HG03521 (cell line): ENCODE data around the gene NHEJ1.

Experiments used
- ATAC-seq: cut with Tn5 transposase; IDR thresholded peaks from one replicate; pipeline ENCODE4 v1.9.1; 2021; ENCODE audit warnings: mild to moderate bottlenecking, moderate library complexity; ENCODE audit not compliant: unreplicated experiment

The NHEJ1 gene

GRCh38 chr2:219059725-219060682 lies 100.6 kb downstream of the NHEJ1 start:
- ATAC-seq: no peak

- no peak for ATAC-seq
These were observed 101.3 kb downstream of the NHEJ1 start for GRCh38 chr2:219059375-219059724.

DNA sequence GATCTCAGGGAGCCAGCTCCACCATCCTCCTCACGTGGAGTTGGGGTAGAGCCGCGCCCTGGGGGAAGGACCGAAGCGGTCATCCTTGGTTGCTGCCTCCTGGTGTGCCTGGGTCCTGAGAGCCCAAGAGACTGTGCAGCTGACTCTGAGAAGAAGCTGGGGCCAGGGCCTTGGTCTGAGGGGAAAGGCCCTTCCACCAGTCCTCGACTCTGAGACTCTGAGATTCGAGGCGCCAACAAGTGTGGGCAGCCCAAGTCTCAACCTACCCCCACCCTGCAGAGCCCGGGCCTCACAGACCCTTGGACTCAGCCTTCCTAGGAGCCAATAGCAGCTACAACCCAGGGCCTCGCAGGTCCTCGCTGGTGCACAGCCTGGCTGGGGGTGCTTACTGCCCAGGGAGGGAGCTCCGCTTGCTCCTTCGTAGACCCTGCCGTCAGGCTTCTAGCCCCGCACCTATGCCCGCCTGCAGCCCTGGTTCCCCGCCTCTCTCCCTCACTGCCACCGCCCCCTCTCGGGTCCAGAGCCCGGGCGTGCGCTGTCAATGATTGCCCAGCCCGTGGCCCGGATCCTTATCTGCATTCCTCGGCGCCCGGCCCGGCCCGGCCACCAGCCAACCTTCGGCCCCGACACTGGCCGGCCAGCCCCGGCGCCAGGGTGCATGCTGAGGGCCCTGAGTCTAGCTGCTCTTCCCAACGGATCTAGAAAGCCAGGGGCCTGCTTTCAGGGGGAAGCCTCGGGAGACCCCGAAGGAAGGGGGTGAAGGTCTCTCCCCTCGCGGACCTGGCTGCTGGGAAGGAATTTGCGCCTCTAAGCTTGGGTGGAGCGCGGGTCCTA lies 101.9 kb downstream of the NHEJ1 start:
- ATAC-seq: no peak

DNA sequence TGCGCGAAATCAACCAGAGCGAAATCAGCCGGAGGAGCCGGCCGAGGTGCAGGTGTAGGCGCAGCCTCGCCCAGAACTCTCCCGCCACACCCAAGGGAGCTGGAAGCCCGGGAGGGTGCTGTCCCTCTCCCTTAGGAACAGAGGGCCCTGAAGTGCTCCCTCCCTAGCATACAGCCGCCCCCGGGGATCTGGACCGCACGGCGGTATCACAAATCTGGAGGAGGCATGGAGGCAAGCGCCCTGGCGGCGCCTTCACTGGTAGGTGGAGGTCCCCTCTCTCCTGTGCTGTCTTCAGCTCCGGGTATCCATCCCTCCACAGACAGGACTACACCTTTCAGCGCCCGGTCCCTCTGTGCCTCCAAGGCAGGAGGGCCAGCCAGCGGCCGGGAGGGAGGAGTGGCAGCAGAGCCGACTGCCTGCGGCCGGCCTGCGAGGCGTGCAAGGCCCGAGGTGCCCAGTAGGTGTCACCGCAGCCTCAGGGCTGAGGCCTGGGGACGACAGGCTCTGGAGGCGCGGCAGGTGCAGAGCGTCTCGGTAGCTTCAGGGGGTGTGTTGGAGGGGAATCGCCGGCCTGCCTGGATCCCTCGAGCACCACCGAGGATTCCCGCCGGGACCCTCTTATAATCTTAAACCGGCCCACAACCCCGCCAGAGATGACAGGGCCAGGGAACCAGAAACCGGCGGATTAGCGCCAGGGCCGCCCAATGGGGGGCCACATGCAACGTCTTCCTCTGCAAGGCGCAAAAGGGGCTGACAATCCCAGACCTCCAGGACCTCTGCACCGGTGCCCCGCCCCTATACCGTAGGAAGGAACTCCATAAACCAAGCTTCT lies 102.7 kb downstream of the NHEJ1 start:
- peak; percentile 75 for ATAC-seq

DNA sequence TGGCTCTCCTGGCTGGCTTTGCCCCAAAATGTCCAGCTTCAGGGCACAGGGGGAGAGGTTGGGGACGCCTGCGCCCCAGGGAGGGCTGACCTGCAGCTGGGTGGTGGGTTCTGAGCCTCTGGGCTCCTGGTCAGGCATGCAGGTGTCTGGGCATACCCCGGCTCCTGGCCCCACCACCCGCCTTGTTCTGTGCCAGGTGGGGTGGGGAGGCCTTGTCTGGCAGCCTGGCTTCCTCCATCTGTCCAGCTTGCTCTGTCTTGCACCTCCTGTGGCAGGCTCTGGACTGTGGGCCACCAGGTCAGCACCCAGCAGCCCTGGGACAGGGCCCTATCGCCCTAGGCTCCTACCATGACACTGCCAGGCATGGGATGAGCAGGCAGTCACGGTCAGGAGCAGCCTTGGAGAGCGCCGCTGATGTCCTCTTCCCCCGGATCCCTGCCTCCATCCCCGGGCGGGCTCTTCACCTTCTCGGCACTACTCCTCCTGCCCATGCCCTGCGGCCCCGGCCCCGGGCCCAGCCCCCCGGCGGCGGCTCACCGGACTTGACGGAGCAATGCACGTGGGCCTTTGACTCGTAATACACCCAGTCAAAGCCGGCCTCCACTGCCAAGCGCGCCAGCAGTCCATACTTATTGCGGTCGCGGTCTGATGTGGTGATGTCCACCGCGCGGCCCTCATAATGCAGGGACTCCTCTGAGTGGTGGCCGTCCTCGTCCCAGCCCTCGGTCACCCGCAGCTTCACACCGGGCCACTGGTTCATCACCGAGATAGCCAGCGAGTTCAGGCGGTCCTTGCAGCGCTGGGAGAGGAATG lies 103.5 kb downstream of the NHEJ1 start:
- no peak for ATAC-seq

DNA sequence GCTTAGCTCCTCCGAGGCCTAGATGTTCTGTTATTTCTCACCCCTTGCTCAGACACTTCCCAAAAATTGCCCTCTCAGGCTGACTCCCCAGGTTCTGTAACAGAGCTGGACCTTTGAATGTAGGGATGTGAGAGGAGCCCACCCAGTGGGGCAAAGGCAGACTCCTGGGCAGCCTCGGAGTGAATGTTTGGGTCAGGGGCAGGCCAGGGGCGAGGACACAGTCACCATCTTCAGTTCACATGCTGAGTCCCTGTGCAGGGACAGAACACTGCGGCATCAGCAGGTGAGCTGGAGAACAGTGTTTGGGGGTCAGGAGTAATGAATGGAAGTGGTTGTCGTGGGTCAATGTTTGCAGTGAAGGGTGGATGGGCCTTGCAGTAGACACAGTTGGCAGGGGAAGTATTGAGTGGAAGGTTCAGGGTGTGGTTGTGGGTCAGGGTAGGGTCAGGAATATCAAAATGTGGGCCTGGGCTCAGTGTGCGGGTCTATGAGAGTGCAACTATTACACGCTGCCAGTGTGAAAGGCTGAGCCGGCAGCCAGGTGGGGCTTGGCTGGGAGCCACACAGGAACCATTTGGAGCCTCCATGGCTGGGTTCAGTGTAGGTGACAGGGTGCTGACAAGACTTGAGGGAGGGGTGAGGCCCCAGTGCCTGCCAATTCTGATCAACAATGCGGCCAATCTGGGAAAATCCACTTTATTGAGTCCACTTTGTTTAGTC lies 104.3 kb downstream of the NHEJ1 start:
- ATAC-seq: no peak

DNA sequence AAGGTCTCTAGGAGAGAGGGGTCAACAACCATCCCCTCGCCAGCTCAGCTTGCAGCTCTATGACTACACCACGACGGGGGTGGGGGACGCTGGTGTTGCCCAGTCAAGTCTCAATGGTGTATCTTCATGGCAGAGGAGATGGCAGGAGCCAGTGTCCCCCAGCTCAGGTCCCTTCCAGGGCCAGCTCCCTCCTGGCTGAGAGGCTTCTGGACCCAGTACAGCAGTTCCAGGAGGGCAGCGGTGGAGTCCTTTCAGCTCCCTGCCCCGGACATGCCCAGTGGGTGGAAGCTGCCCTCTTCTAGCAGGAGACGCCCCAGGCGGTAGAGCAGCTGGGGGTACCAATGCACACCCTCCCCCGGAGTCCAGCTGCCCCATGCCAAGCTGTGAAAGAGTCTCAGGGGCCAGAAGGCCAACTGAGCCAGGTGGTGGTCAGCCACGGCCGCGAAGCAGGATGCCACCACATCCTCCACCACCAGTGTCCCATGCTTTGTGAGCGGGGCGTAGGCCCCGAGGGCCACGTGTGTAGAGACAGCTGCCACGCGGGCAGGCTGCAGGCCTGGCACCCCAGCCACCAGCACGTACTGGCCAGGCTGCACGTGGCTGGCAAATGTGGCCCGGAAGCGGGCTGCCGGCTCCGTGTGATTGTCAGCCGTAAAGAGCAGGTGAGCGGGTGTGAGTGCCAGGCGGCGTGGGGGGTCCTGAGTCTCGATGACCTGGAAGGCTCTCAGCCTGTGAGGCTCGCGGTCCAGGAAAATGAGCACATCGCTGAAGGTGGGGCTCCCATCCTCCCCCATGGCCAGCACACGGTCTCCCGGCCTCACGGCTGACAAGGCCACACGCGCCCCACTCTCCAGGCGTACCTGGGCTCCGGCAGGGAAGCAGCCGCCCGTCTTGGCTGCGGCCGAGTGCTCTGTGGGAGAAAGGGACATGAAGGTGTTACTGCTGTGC lies 105.4 kb downstream of the NHEJ1 start:
- no peak for ATAC-seq

- ATAC-seq: no peak
These were observed 111.3 kb downstream of the NHEJ1 start for GRCh38 chr2:219049282-219049681.

- ATAC-seq: no peak
These were observed 114.6 kb downstream of the NHEJ1 start for GRCh38 chr2:219045937-219046550.

DNA sequence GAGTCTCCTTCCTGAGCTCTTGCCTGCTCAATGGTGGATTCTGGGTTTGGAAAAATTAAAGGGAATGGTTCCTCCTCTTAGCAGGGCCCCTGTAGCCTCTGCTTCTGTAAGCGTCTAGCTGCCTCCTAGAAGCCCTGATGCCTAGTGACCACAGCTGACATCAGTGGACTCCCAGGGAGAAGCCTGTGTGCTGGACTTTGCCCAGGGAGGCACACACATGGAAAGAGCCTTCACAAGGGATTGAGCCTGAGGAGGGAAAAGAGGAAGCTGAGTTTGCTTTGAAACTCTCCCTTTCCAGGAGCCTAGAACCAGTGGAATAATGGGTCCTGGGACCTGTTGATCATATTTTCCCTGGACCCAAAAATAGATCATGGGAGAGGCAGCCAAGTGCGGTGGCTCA lies 117.9 kb downstream of the NHEJ1 start:
- ATAC-seq: no peak

DNA sequence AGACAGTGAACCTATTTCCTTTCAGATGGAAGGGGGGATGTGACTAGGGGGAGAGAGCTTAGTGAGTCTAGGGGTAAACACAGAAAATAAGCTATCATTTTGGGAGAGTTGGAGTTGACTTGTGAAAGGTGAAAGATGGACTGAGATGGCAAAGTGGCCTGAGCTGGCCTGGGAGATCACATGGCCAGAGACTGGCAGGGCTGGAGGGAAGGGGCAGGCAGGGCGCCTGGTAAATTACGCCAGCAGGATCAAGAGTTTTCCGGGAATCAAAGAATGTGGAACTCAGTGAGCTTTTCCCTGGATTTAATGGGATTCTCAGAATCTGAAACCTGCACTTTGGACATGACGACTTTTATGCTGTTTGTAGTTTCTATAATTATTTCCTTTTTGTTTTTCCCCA lies 118.5 kb downstream of the NHEJ1 start:
- no peak for ATAC-seq

DNA sequence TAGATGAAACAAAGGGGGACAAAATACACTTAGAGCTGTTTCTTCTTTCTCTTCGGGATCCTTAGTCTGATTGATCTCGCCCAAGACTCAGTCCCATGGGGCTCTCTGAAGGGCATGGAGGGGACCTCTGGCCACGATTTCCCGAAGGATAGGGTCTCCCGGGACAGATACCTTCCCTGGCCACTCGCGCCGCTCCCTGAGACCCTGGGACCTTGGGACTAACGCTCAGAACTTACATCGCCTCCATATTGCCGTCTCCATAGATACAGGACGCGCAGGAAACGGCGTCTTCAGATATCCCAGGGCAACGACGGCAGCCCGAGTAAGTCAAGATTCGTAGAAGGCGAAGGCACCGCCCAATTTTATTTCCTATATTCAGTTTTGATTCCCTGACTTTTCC lies 119.4 kb downstream of the NHEJ1 start, which contains the start of gene CFAP65:
Gene CFAP65, minus strand, starts transcription at position 265 of the 400 bp plus-strand sequence. CDS start 2,468 bp downstream, outside the sequence.
- ATAC-seq: no peak

DNA sequence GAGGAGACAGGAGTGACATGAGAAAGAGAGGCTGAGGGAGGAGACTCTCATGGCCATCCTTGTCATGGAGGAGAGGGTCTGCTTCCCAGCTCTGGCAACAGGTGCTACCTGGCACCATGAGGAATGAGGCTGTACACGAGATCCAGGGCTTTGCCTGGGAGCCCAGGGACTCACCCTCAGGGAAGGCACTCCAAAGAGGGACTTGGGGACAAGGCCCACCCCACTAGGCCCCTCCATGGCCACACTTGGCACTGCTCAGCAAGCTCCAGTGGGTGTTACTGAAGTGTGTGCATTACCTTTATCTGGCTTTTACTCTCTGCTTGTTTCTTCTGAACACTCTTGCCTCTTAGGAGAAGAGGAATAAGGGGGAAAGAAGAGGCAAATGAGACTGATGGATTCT lies 122.0 kb downstream of the NHEJ1 start:
- no peak for ATAC-seq

GRCh38 chr2:219037783-219038499 lies 122.7 kb downstream of the NHEJ1 start:
- no peak for ATAC-seq

- no peak for ATAC-seq
These were observed 124.7 kb downstream of the NHEJ1 start for GRCh38 chr2:219035942-219036341.

- ATAC-seq: no peak
These were observed 125.8 kb downstream of the NHEJ1 start for GRCh38 chr2:219034823-219035222.

DNA sequence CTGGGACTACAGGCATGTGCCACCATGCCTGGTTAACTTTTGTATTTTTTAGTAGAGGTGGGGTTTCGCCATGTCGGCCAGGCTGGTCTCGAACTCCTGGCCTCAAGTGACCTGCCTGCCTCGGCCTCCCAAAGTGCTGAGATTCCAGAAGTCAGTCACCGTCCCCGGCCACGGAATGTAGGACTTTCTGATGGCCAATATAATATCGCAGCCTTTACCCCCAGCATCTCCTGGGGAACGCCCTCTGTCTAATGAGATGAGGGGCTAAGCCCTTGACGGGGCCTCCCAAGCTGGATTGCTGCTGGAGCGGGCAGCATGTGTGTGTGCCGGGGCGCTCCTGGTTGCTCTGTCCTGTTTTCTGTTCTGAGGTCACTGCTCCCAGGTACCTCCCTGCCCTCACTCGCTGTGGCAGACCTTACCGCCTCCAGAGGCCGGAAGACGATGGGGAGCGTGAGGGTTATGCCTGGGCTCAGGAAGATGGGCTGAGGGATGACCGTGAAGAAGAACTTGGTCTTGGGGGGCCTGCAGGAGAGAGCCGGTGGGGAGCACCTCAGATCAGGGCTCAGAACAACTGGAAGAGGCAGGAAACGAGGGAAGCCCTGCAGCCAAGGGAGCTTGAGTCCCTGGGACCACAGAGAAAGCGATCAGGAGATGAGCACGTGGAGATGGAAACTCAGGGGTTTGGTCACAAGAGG lies 128.4 kb downstream of the NHEJ1 start:
- no peak for ATAC-seq
